Cardiac septum (tissue), 1 donor: ENCODE results near the gene LACTB. TPM values are rescaled to one million over a fixed set of nuclear protein-coding genes. Genes with fewer than 3 reads are reported as not detected.
"Not testable (repeated sequence)": the region's sequence is repeated elsewhere in the genome, so short reads cannot be mapped to it uniquely, and the experiment has no call there.

Experiments used
- DNase-seq: peaks from one replicate; pipeline ENCODE4 v3.0.0-alpha.2; 2020; ENCODE audit warnings: low spot score
- intact Hi-C: fragments of 100-400 bp; cut with DNase I; formaldehyde crosslinking; loops from one replicate; pipeline ENCODE4 v1.14.0; 2022
- total RNA-seq: library from RNA; stranded (reverse); fragmentation: NEBNext Ultra II Directional; extraction: Animal tissue kit (Norgen Biotek cat#: 25700); gene quantifications from one replicate; pipeline ENCODE4 v1.2.1, GENCODE V29; 2021
- donor health status: DM: no; HTN: no; CAD: no.

LACTB gene
- total RNA-seq, 1 donor from 2014 or later, result 22.3 TPM

GRCh38 chr15:63088533-63089245 is 33.0 kb upstream of the LACTB start:
- no peak for DNase-seq
- intact Hi-C loops, result no loop called here

- intact Hi-C loops, result loop anchor here (5.0 kb wide), 1 partner anchor 242 kb away; no protein-coding TSS in a partner anchor
- no peak for DNase-seq
Observed at GRCh38 chr15:63089260-63090043, 32.2 kb upstream of the LACTB start.

- intact Hi-C loops, result loop anchor here (5.0 kb wide), 1 partner anchor 243 kb away; no protein-coding TSS in a partner anchor
- no peak for DNase-seq
Observed at GRCh38 chr15:63090472-63090871, 31.2 kb upstream of the LACTB start.

GRCh38 chr15:63090887-63091286 is 30.8 kb upstream of the LACTB start:
- no peak for DNase-seq
- intact Hi-C loops, result loop anchor here (5.0 kb wide), 1 partner anchor 244 kb away; no protein-coding TSS in a partner anchor

GRCh38 chr15:63091679-63092446 is 29.8 kb upstream of the LACTB start:
- intact Hi-C loops, result loop anchor here (2.0 to 5.0 kb wide), 2 partner anchors 43 to 245 kb away; no protein-coding TSS in a partner anchor
- DNase-seq, result no peak

GRCh38 chr15:63093486-63094205 is 28.0 kb upstream of the LACTB start:
- intact Hi-C loops, result loop anchor here (2.0 to 5.0 kb wide), 3 partner anchors 45 to 311 kb away; no protein-coding TSS in a partner anchor

GRCh38 chr15:63094495-63094931 is 27.1 kb upstream of the LACTB start:
- intact Hi-C loops, result loop anchor here (2.0 to 5.0 kb wide), 2 partner anchors 247 to 312 kb away; no protein-coding TSS in a partner anchor

More at GRCh38 chr15:63093486-63094205, 28.0 kb upstream of the LACTB start:
- DNase-seq, result peak; percentile 86

GRCh38 chr15:63096178-63096577 is 25.5 kb upstream of the LACTB start:
- DNase-seq, result no peak
- intact Hi-C loops, result no loop called here

More at GRCh38 chr15:63094495-63094931, 27.1 kb upstream of the LACTB start:
- DNase-seq, result no peak

GRCh38 chr15:63098901-63099300 is 22.8 kb upstream of the LACTB start:
- intact Hi-C loops, DNase-seq: not testable (repeated sequence)

GRCh38 chr15:63099581-63099980 is 22.1 kb upstream of the LACTB start:
- DNase-seq, intact Hi-C loops: not testable (repeated sequence)

GRCh38 chr15:63103416-63103815 is 18.2 kb upstream of the LACTB start:
- intact Hi-C loops, result no loop called here
- DNase-seq, result no peak

- DNase-seq, result no peak
- intact Hi-C loops, result no loop called here
Observed at GRCh38 chr15:63104727-63105126, 16.9 kb upstream of the LACTB start.

GRCh38 chr15:63105354-63105753 is 16.3 kb upstream of the LACTB start:
- intact Hi-C loops, DNase-seq: not testable (repeated sequence)

GRCh38 chr15:63107895-63108546 is 13.6 kb upstream of the LACTB start:
- intact Hi-C loops, result no loop called here
- DNase-seq, result no peak

- no peak for DNase-seq
- intact Hi-C loops, result no loop called here
Observed at GRCh38 chr15:63109498-63109897, 12.2 kb upstream of the LACTB start.

GRCh38 chr15:63109920-63110319 is 11.7 kb upstream of the LACTB start:
- intact Hi-C loops, result no loop called here
- DNase-seq, result no peak

GRCh38 chr15:63110428-63111026 is 11.1 kb upstream of the LACTB start:
- intact Hi-C loops, result no loop called here
- DNase-seq, result no peak

- intact Hi-C loops, result no loop called here
- no peak for DNase-seq
Observed at GRCh38 chr15:63111481-63111880, 10.2 kb upstream of the LACTB start.
